CD14-positive monocyte (primary cell): ENCODE results near the gene XRCC4. TPM values are rescaled to one million over a fixed set of nuclear protein-coding genes. Genes with fewer than 3 reads are reported as not detected.

Source experiments
- DNase-seq, 3 donors: peaks; one replicate each; pipeline ENCODE4 v3.0.0-alpha.2; 2011 to 2022
- H2AFZ ChIP-seq: 2 replicates; pipeline ENCODE4 v1.6.0; 2012; ENCODE audit warnings: mild to moderate bottlenecking, low read depth, low read length, inconsistent platforms; ENCODE audit not compliant: insufficient read depth, poor library complexity, severe bottlenecking
- H3K27ac ChIP-seq, 2 donors: 1 replicate in 1 of 2; 2 replicates in 1 of 2; pipeline ENCODE4 v1.5.1; 2012 to 2013; ENCODE audit warnings: low read length in 2 of 2, control low read depth in 1 of 2, inconsistent platforms in 1 of 2, low read depth in 1 of 2, mild to moderate bottlenecking in 1 of 2
- H3K27me3 ChIP-seq, 2 donors: one replicate each; pipeline versions ENCODE4 v1.6.0 to v1.6.1; 2011 to 2013; ENCODE audit warnings: low read length in 2 of 2; ENCODE audit not compliant: control insufficient read depth in 2 of 2, insufficient read depth in 2 of 2
- H3K36me3 ChIP-seq, 2 donors: replicated peaks in 1 of 2; 1 replicate in 1 of 2; 2 replicates in 1 of 2; pipeline versions ENCODE4 v1.5.1 to v1.6.1; 2012 to 2013; ENCODE audit warnings: low read length in 2 of 2, control low read depth in 1 of 2, inconsistent platforms in 1 of 2, mild to moderate bottlenecking in 1 of 2; ENCODE audit not compliant: insufficient read depth in 2 of 2, control insufficient read depth in 1 of 2
- H3K4me1 ChIP-seq, 2 donors: 1 replicate in 1 of 2; 2 replicates in 1 of 2; pipeline versions ENCODE4 v1.5.1 to v1.6.1; 2012 to 2013; ENCODE audit warnings: low read length in 2 of 2, control low read depth in 1 of 2, inconsistent platforms in 1 of 2, mild to moderate bottlenecking in 1 of 2, moderate library complexity in 1 of 2; ENCODE audit not compliant: insufficient read depth in 2 of 2, control insufficient read depth in 1 of 2
- H3K4me2 ChIP-seq: replicated peaks from 2 replicates; pipeline ENCODE3; 2012; ENCODE audit warnings: low read length, moderate library complexity, mild to moderate bottlenecking; ENCODE audit not compliant: poor library complexity, severe bottlenecking; ENCODE audit errors: extremely low read depth
- H3K4me3 ChIP-seq, 3 experiments: fragments of 200-600 bp in 1 of 3; sonication (generic) in 1 of 3; replicated peaks in 1 of 3; 1 replicate in 2 of 3; 2 replicates in 1 of 3; pipeline ENCODE4 v1.5.1; 2011 to 2013; ENCODE audit warnings: low read length in 3 of 3, mild to moderate bottlenecking in 3 of 3, control low read depth in 2 of 3, low read depth in 2 of 3, inconsistent platforms in 1 of 3, moderate library complexity in 1 of 3
- H3K79me2 ChIP-seq: 2 replicates; pipeline ENCODE4 v1.6.0; 2012; ENCODE audit warnings: mild to moderate bottlenecking, control low read depth, inconsistent platforms, low read length, moderate library complexity; ENCODE audit not compliant: insufficient read depth
- H3K9ac ChIP-seq: 2 replicates; pipeline ENCODE4 v1.6.0; 2017; ENCODE audit warnings: low read length, mild to moderate bottlenecking; ENCODE audit not compliant: insufficient read depth, poor library complexity, severe bottlenecking
- H3K9me3 ChIP-seq, 2 donors: replicated peaks in 1 of 2; 1 replicate in 1 of 2; 2 replicates in 1 of 2; pipeline versions ENCODE4 v1.5.1 to v1.6.1; 2012 to 2013; ENCODE audit warnings: low read length in 2 of 2, control low read depth in 1 of 2; ENCODE audit not compliant: control insufficient read depth in 1 of 2, insufficient read depth in 1 of 2
- H4K20me1 ChIP-seq: 2 replicates; pipeline ENCODE4 v1.6.0; 2012; ENCODE audit warnings: mild to moderate bottlenecking, low read length, control low read depth, moderate library complexity; ENCODE audit not compliant: insufficient read depth
- H3K27ac Mint-ChIP-seq, 7 donors: one replicate each; pipeline ENCODE4 v1.8.0; 2020; ENCODE audit warnings: mild to moderate bottlenecking in 7 of 7, mixed read lengths in 7 of 7, moderate library complexity in 6 of 7, inconsistent platforms in 2 of 7
- H3K27me3 Mint-ChIP-seq, 3 donors: one replicate each; pipeline ENCODE4 v1.8.0; 2021 to 2022; ENCODE audit warnings: low read depth in 3 of 3, mild to moderate bottlenecking in 3 of 3, mixed read lengths in 3 of 3, moderate library complexity in 3 of 3, inconsistent platforms in 1 of 3
- H3K36me3 Mint-ChIP-seq, 2 donors: one replicate each; pipeline ENCODE4 v1.8.0; 2020; ENCODE audit warnings: mixed read lengths in 2 of 2, inconsistent platforms in 1 of 2, mild to moderate bottlenecking in 1 of 2
- H3K4me1 Mint-ChIP-seq: one replicate; pipeline ENCODE4 v1.8.0; 2020; ENCODE audit warnings: mild to moderate bottlenecking, mixed read lengths
- H3K4me3 Mint-ChIP-seq, 2 donors: one replicate each; pipeline ENCODE4 v1.8.0; 2020; ENCODE audit warnings: mild to moderate bottlenecking in 2 of 2, mixed read lengths in 2 of 2, moderate library complexity in 1 of 2
- H3K9me3 Mint-ChIP-seq, 7 donors: one replicate each; pipeline ENCODE4 v1.8.0; 2020 to 2022; ENCODE audit warnings: mixed read lengths in 7 of 7, mild to moderate bottlenecking in 6 of 7, moderate library complexity in 6 of 7, inconsistent platforms in 2 of 7
- WGBS: methylation state at CpG from one replicate; pipeline ENCODE4 v1.1.5; 2013; ENCODE audit warnings: missing lambda C conversion rate; ENCODE audit not compliant: insufficient coverage; 5-methylcytosine and 5-hydroxymethylcytosine counted together
- intact Hi-C, 2 donors: fragments of 100-400 bp; cut with micrococcal nuclease; formaldehyde crosslinking; loops; one replicate each; pipeline versions ENCODE4 v1.15.0 to v1.15.1; 2023
- polyA plus RNA-seq, 3 donors: library from polyadenylated mRNA; depleted of rRNA in 1 of 3; unstranded in 2 of 3; stranded (reverse) in 1 of 3; fragments of 300-500 nt in 2 of 3; fragments of >200 nt in 1 of 3; fragmentation: Illumina TruSeq in 2 of 3; gene quantifications; 1 replicate in 2 of 3; 2 replicates in 1 of 3; pipeline ENCODE4 v1.2.3, GENCODE V29; 2012 to 2021
- TF ChIP-seq, protein P1 (sequence below): fragments of 200-600 bp; IDR thresholded peaks from one replicate; pipeline ENCODE4 v1.8.0; 2022; ENCODE audit warnings: antibody characterized with exemption, mild to moderate bottlenecking

XRCC4 gene
- polyA plus RNA-seq, 3 donors = 4.0 to 21.8 (median 16.3) TPM

DNA sequence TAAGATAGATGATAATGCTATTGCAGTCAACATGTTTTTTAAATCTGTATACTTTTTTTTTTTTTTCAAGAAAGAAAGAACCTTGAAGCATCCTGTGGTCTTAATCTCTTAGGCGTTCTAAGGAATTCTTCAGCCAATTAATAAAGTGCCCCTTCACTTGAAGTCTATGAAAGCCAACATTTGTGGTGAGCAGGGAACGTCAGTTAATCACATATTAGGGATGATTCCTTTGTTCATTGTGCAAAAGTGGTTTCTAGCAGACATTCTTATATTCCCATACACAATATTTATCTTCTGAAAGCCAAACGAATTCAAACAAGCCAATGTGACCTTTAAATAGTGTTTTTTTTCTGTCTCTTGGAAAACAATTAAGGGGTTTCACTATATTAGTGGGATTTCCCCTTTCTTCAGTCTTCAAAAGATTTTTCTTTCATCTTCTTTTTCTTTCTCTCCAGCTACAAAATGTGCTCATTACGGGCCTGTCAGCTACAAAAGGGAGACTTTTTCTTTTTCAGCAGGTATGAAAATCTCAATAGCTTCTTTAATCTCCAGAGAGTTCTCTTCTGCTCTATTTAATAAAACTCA, 40.3 kb upstream of the XRCC4 start:
- Histone ChIP-seq H3K36me3 (no peaks in the 10 kb centered on the region), H3K79me2 (no peaks in the 10 kb centered on the region), H3K4me2 (no peak overlapping the region), H3K9me3 (no peaks in the 10 kb centered on the region), H3K4me3 (no peak overlapping the region), H3K9ac (no peak overlapping the region), H2AFZ (no peak overlapping the region), H4K20me1 (no peaks in the 10 kb centered on the region), H3K4me1 (no peaks in the 10 kb centered on the region), H3K27ac (no peak overlapping the region), H3K27me3 (no peaks in the 10 kb centered on the region)
- Mint-ChIP-seq H3K27me3 (peaks cover 0 to 5% (median 1%) of the 10 kb centered on the region in 3 donors), H3K4me1 (no peaks in the 10 kb centered on the region), H3K4me3 (no peak overlapping the region), H3K36me3 (peaks cover 2 to 5% of the 10 kb centered on the region in 2 donors), H3K27ac (no peak overlapping the region), H3K9me3 (no peaks in the 10 kb centered on the region)
- intact Hi-C loops = no loop called here
- no peak for DNase-seq
- TF ChIP-seq, protein P1, sequence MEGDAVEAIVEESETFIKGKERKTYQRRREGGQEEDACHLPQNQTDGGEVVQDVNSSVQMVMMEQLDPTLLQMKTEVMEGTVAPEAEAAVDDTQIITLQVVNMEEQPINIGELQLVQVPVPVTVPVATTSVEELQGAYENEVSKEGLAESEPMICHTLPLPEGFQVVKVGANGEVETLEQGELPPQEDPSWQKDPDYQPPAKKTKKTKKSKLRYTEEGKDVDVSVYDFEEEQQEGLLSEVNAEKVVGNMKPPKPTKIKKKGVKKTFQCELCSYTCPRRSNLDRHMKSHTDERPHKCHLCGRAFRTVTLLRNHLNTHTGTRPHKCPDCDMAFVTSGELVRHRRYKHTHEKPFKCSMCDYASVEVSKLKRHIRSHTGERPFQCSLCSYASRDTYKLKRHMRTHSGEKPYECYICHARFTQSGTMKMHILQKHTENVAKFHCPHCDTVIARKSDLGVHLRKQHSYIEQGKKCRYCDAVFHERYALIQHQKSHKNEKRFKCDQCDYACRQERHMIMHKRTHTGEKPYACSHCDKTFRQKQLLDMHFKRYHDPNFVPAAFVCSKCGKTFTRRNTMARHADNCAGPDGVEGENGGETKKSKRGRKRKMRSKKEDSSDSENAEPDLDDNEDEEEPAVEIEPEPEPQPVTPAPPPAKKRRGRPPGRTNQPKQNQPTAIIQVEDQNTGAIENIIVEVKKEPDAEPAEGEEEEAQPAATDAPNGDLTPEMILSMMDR = no peak
- no CpG with 5 or more reads among the region's 4 CpGs for WGBS

DNA sequence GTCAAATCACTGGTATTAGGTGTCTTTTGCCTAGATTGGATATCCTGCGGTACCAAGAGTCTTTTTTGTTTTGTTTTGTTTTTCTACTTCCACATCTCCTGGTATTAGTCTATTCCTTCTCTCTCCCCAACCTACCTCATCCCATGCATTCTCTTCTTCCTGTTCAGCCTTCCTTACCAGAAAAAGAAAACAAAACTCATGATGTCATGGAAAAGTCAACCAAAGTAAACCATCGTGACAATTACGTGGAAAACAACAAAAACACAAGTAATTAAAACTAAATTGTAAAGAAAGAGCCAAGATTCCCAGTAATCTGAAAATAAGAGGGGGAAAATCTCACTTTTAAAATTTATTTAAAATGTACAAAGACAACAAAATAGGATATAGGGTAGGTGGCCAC, 38.4 kb upstream of the XRCC4 start:
- no CpG with 5 or more reads among the region's 3 CpGs for WGBS
- no peak overlapping the region for H3K27ac Mint-ChIP-seq
- peaks cover 8 to 14% of the 10 kb centered on the region in 2 donors for H3K36me3 Mint-ChIP-seq

More for the DNA sequence above, 38.4 kb upstream of the XRCC4 start:
- H3K36me3 ChIP-seq = no peaks in the 10 kb centered on the region
- H3K4me3 ChIP-seq = no peak overlapping the region
- Mint-ChIP-seq H3K4me3 (no peak overlapping the region), H3K9me3 (no peaks in the 10 kb centered on the region), H3K27me3 (peaks cover 0 to 3% (median 1%) of the 10 kb centered on the region in 3 donors), H3K4me1 (no peaks in the 10 kb centered on the region)
- H3K27me3 ChIP-seq = no peaks in the 10 kb centered on the region
- H3K27ac ChIP-seq = no peak overlapping the region
- no peaks in the 10 kb centered on the region for H3K9me3 ChIP-seq
- H3K79me2 ChIP-seq = no peaks in the 10 kb centered on the region
- DNase-seq = no peak
- no peaks in the 10 kb centered on the region for H3K4me1 ChIP-seq
- H2AFZ ChIP-seq = no peak overlapping the region
- no peak overlapping the region for H3K9ac ChIP-seq
- H4K20me1 ChIP-seq = no peaks in the 10 kb centered on the region
- no peak overlapping the region for H3K4me2 ChIP-seq
- TF ChIP-seq, protein P1 = no peak
- intact Hi-C loops = no loop called here
